ENCODE results near the gene IRF2BP2. TPM values are rescaled to one million over a fixed set of nuclear protein-coding genes. Genes with fewer than 3 reads are reported as not detected.

IRF2BP2 gene
- total RNA-seq, 1 experiment from 2014 or later: 78.8 TPM

DNA sequence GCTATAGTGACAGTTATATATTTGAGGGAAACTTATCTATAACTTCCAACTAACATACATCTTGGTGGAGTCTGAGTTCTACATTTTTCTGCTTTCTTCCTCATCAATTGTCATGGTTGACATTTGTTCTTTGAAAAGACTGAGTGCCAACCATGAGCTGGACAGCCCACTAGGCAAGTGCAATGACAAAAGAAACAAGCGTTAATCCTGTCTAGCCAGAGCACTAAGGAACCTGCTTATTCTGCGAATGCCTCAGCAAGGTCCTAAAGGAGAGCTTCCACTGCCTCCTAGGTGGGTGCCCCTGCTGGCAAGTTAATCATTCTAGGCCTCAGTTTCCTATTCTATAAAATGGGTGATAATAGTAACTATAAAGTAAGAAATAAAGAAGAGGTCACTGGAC, 44.8 kb downstream of the IRF2BP2 start:
- ATAC-seq (no peak), DNase-seq (peak; percentile 9)
- CTCF ChIA-PET: no interaction called here
- Histone ChIP-seq H3K9ac (ENCODE audit: low read length) (no peak overlapping the region), H3K4me1 (ENCODE audit: insufficient read depth, low read length) (peaks cover 22% of the 10 kb centered on the region), H3K27ac (ENCODE audit: low read length) (peak overlapping the region; percentile 59), H3K4me2 (ENCODE audit: low read length) (peak overlapping the region; percentile 70), H3K27me3 (ENCODE audit: low read length) (no peaks in the 10 kb centered on the region), H4K20me1 (ENCODE audit: low read length) (no peaks in the 10 kb centered on the region), H3K9me3 (ENCODE audit: low read length) (no peaks in the 10 kb centered on the region), H2AFZ (ENCODE audit: low read length) (no peak overlapping the region), H3K36me3 (ENCODE audit: low read depth, low read length) (no peaks in the 10 kb centered on the region), H3F3A (ENCODE audit: low read length, unreplicated experiment) (peaks cover 5% of the 10 kb centered on the region), H3K9me2 (replicated peaks; ENCODE audit: low read length) (no peaks in the 10 kb centered on the region), H3K79me2 (ENCODE audit: low read length) (no peaks in the 10 kb centered on the region), H3K4me3 (ENCODE audit: low read length) (peak overlapping the region; percentile 40; the same call in 1 of the 2 replicates)
- no TSS peak for BruUV-seq (replicated peaks)
- TF ChIP-seq EZH2 (IDR thresholded peaks at IDR 0.05; ENCODE audit: low read length, unreplicated experiment): no peak
- no peak for TF ChIP-seq EZH2phosphoT487 (IDR thresholded peaks at IDR 0.05; ENCODE audit: borderline replicate concordance, low read length)
- TF ChIP-seq, protein P1, sequence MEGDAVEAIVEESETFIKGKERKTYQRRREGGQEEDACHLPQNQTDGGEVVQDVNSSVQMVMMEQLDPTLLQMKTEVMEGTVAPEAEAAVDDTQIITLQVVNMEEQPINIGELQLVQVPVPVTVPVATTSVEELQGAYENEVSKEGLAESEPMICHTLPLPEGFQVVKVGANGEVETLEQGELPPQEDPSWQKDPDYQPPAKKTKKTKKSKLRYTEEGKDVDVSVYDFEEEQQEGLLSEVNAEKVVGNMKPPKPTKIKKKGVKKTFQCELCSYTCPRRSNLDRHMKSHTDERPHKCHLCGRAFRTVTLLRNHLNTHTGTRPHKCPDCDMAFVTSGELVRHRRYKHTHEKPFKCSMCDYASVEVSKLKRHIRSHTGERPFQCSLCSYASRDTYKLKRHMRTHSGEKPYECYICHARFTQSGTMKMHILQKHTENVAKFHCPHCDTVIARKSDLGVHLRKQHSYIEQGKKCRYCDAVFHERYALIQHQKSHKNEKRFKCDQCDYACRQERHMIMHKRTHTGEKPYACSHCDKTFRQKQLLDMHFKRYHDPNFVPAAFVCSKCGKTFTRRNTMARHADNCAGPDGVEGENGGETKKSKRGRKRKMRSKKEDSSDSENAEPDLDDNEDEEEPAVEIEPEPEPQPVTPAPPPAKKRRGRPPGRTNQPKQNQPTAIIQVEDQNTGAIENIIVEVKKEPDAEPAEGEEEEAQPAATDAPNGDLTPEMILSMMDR (conservative IDR thresholded peaks at IDR 0.05; ENCODE audit: low read depth, low read length): no peak
- POLR2A ChIA-PET (ENCODE audit: unreplicated experiment): no interaction called here
- intact Hi-C loops (cut with micrococcal nuclease): no loop called here

DNA sequence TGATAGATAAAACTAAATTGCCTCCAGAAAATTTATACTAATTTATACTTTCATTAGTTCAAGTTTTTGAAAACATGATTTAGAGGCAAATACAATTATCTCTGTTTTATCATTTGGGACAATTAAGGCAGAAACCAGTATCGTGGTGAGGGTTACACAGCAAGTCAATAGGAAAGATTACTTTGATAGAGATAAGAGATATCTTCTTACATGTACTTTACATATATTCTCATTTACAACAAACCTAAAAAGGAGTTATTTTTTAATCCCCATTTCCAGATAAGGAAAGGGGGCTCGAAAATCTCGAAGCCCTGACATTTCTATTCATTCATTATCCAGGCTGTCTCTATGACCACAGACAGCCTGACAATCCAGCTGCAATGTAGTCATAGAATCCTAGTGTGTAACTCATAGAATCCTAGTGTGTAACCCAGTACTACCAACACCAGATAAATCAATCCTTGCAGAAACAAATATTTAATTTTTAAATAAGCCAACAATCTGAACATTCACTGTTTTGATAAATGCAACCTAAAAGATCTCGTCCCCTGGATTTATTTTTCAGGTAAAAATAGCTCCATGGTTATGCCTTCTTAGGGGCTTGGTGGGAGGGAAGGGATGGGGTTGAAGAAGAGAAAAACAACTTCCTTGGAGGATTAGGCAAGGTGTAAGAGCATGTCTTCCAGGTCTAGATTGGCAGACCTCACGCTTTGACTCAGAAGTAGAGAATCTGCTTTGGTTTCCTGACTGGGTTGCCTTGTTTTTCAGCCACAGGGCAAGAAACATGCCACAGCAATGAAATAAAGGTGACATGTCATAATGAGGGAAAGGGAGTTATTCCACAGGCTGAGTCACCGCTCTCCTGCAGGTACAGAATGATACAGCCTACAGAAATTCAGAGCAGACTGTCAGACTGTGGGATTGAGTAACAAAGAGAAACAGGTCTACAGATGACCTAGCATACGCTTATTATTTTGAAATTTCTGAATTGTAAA, 45.6 kb downstream of the IRF2BP2 start:
- H3F3A ChIP-seq (ENCODE audit: low read length, unreplicated experiment): peaks cover 5% of the 10 kb centered on the region
- H4K20me1 ChIP-seq (ENCODE audit: low read length): no peaks in the 10 kb centered on the region
- no peak overlapping the region for H2AFZ ChIP-seq (ENCODE audit: low read length)
- intact Hi-C loops (cut with micrococcal nuclease): no loop called here
- ChIA-PET CTCF (no interaction called here), POLR2A (ENCODE audit: unreplicated experiment) (no interaction called here)
- H3K9me2 ChIP-seq (replicated peaks; ENCODE audit: low read length): no peaks in the 10 kb centered on the region
- TF ChIP-seq EZH2 (IDR thresholded peaks at IDR 0.05; ENCODE audit: low read length, unreplicated experiment) (no peak), EZH2phosphoT487 (IDR thresholded peaks at IDR 0.05; ENCODE audit: borderline replicate concordance, low read length) (no peak)
- TF ChIP-seq, protein P1 (conservative IDR thresholded peaks at IDR 0.05; ENCODE audit: low read depth, low read length): no peak
- peak overlapping the region; percentile 70 for H3K4me2 ChIP-seq (ENCODE audit: low read length)
- H3K9me3 ChIP-seq (ENCODE audit: low read length): no peaks in the 10 kb centered on the region
- BruUV-seq (replicated peaks): no TSS peak
- peak; percentile 98 for ATAC-seq
- H3K79me2 ChIP-seq (ENCODE audit: low read length): no peaks in the 10 kb centered on the region
- DNase-seq: peak; percentile 94
- peaks cover 22% of the 10 kb centered on the region for H3K4me1 ChIP-seq (ENCODE audit: insufficient read depth, low read length)
- H3K4me3 ChIP-seq (ENCODE audit: low read length): peak overlapping the region; percentile 40; the same call in 1 of the 2 replicates
- peak overlapping the region; percentile 59 for H3K27ac ChIP-seq (ENCODE audit: low read length)
- no peaks in the 10 kb centered on the region for H3K36me3 ChIP-seq (ENCODE audit: low read depth, low read length)
- no peak overlapping the region for H3K9ac ChIP-seq (ENCODE audit: low read length)
- no peaks in the 10 kb centered on the region for H3K27me3 ChIP-seq (ENCODE audit: low read length)

- ChIA-PET CTCF (no interaction called here), POLR2A (ENCODE audit: unreplicated experiment) (no interaction called here)
- Histone ChIP-seq H4K20me1 (ENCODE audit: low read length) (no peaks in the 10 kb centered on the region), H3K27me3 (ENCODE audit: low read length) (no peaks in the 10 kb centered on the region), H3K27ac (ENCODE audit: low read length) (no peak overlapping the region), H3K9me3 (ENCODE audit: low read length) (no peaks in the 10 kb centered on the region), H2AFZ (ENCODE audit: low read length) (no peak overlapping the region), H3F3A (ENCODE audit: low read length, unreplicated experiment) (peaks cover 5% of the 10 kb centered on the region), H3K4me3 (ENCODE audit: low read length) (no peak overlapping the region), H3K4me1 (ENCODE audit: insufficient read depth, low read length) (peaks cover 22% of the 10 kb centered on the region), H3K9me2 (replicated peaks; ENCODE audit: low read length) (no peaks in the 10 kb centered on the region), H3K4me2 (ENCODE audit: low read length) (no peak overlapping the region), H3K36me3 (ENCODE audit: low read depth, low read length) (no peaks in the 10 kb centered on the region), H3K79me2 (ENCODE audit: low read length) (no peaks in the 10 kb centered on the region), H3K9ac (ENCODE audit: low read length) (no peak overlapping the region)
- DNase-seq (no peak), ATAC-seq (no peak)
- no peak for TF ChIP-seq EZH2 (IDR thresholded peaks at IDR 0.05; ENCODE audit: low read length, unreplicated experiment)
- no peak for TF ChIP-seq EZH2phosphoT487 (IDR thresholded peaks at IDR 0.05; ENCODE audit: borderline replicate concordance, low read length)
- TF ChIP-seq, protein P1 (conservative IDR thresholded peaks at IDR 0.05; ENCODE audit: low read depth, low read length): no peak
- no TSS peak for BruUV-seq (replicated peaks)
- intact Hi-C loops (cut with micrococcal nuclease): no loop called here
Observed at GRCh38 chr1:234562334-234562733, 47.6 kb downstream of the IRF2BP2 start.

Measured in PC-3 (cell line).